Measurements from ENCODE around the gene TIMM23. TPM values are rescaled to one million over a fixed set of nuclear protein-coding genes. Genes with fewer than 3 reads are reported as not detected.
"Not testable (repeated sequence)": the region's sequence is repeated elsewhere in the genome, so short reads cannot be mapped to it uniquely, and the experiment has no call there.

The TIMM23 gene
- total and polyA plus RNA-seq, 7 experiments from 2014 or later = 21.0 to 61.7 (median 25.8) TPM

GRCh38 chr10:45971019-45971418, 1.3 kb upstream of the TIMM23 start:
- CTCF ChIA-PET; DNase-seq; H3K27me3 Mint-ChIP-seq; H3K9me3 Mint-ChIP-seq; H3K27me3 ChIP-seq (ENCODE audit: control insufficient read depth in 2 of 2, insufficient read depth in 2 of 2, low read length in 2 of 2); H3K9me3 ChIP-seq (ENCODE audit: control insufficient read depth in 2 of 3, low read length in 3 of 3); H3K36me3 Mint-ChIP-seq; POLR2A ChIA-PET; ATAC-seq; H3K36me3 ChIP-seq (ENCODE audit: control insufficient read depth in 2 of 3, insufficient read depth in 3 of 3, low read length in 3 of 3): not testable (repeated sequence)
- intact Hi-C loops (cut with micrococcal nuclease) = loop anchor here in 1 of 2 donors (5.0 to 10.0 kb wide), 2 partner anchors 299 to 376 kb away; partner anchors contain the start of gene ZFAND4
- Mint-ChIP-seq H3K4me1 (peaks cover 34 to 78% (median 61%) of the 10 kb centered on the region in 7 donors), H3K27ac (peak overlapping the region in 5 of 9 donors; percentile 58 to 91 (median 83)), H3K4me3 (peak overlapping the region; percentile 97 to 100 (median 99))
- Histone ChIP-seq H3K4me3 (ENCODE audit: low read length) (peak overlapping the region; percentile 86), H3K27ac (ENCODE audit: low read depth, low read length) (peak overlapping the region; percentile 75), H3K4me1 (ENCODE audit: control insufficient read depth in 2 of 2, insufficient read depth in 2 of 2, low read length in 2 of 2) (peaks cover 0 to 13% of the 10 kb centered on the region in 2 donors)

GRCh38 chr10:45971742-45972105, 565 bp upstream of the TIMM23 start:
- CTCF ChIA-PET; H3K36me3 Mint-ChIP-seq; H3K9me3 ChIP-seq (ENCODE audit: control insufficient read depth in 2 of 3, low read length in 3 of 3); H3K27me3 Mint-ChIP-seq; H3K36me3 ChIP-seq (ENCODE audit: control insufficient read depth in 2 of 3, insufficient read depth in 3 of 3, low read length in 3 of 3); POLR2A ChIA-PET; H3K27me3 ChIP-seq (ENCODE audit: control insufficient read depth in 2 of 2, insufficient read depth in 2 of 2, low read length in 2 of 2); H3K9me3 Mint-ChIP-seq: not testable (repeated sequence)
- Mint-ChIP-seq H3K4me1 (peaks cover 32 to 73% (median 56%) of the 10 kb centered on the region in 7 donors), H3K27ac (peak overlapping the region in 8 of 9 donors; percentile 67 to 95 (median 92)), H3K4me3 (peak overlapping the region; percentile 97 to 100 (median 99))
- peak in 1 of 9 donors; percentile 8 for DNase-seq
- H3K27ac ChIP-seq (ENCODE audit: low read depth, low read length) = peak overlapping the region; percentile 75
- H3K4me1 ChIP-seq (ENCODE audit: control insufficient read depth in 2 of 2, insufficient read depth in 2 of 2, low read length in 2 of 2) = peaks cover 0 to 13% of the 10 kb centered on the region in 2 donors
- peak overlapping the region; percentile 86 for H3K4me3 ChIP-seq (ENCODE audit: low read length)
- intact Hi-C loops (cut with micrococcal nuclease) = loop anchor here (1.0 to 10.0 kb wide), 4 partner anchors 59 to 377 kb away; partner anchors contain the start of genes NCOA4 (in 2 of the 2) and ZFAND4 (in 1 of the 2)
- peak; percentile 35 for ATAC-seq

DNA sequence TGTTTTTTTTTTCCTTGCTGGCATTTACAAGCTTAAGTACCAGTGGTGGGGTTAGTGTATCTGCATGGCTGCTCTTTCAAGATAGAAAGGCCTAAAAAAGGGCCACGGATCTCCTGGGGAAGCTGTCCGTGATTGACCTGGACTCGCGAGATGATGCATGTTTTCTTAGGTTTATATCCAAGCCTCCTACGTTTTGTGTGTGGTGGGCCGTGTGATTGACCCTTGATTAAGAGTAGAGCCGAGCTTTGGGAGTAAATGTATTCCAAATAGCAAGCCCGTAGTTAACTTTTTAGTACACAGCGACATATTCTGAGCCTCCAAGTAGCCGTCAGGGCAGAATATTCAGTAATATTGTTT, 502 bp downstream of the TIMM23 start:
- H3K27me3 Mint-ChIP-seq; POLR2A ChIA-PET; ATAC-seq; H3K9me3 Mint-ChIP-seq; H3K9me3 ChIP-seq (ENCODE audit: control insufficient read depth in 2 of 3, low read length in 3 of 3); CTCF ChIA-PET; H3K36me3 ChIP-seq (ENCODE audit: control insufficient read depth in 2 of 3, insufficient read depth in 3 of 3, low read length in 3 of 3); H3K27me3 ChIP-seq (ENCODE audit: control insufficient read depth in 2 of 2, insufficient read depth in 2 of 2, low read length in 2 of 2); H3K36me3 Mint-ChIP-seq: not testable (repeated sequence)
- DNase-seq = peak in 1 of 9 donors; percentile 1
- intact Hi-C loops (cut with micrococcal nuclease) = loop anchor here (1.0 to 10.0 kb wide), 4 partner anchors 58 to 378 kb away; partner anchors contain the start of genes NCOA4 (in 2 of the 2) and ZFAND4 (in 1 of the 2)
- peak overlapping the region; percentile 86 for H3K4me3 ChIP-seq (ENCODE audit: low read length)
- Mint-ChIP-seq H3K27ac (peak overlapping the region; percentile 90 to 98 (median 93)), H3K4me3 (peak overlapping the region; percentile 97 to 100 (median 99)), H3K4me1 (peaks cover 27 to 65% (median 47%) of the 10 kb centered on the region in 7 donors)
- H3K27ac ChIP-seq (ENCODE audit: low read depth, low read length) = peak overlapping the region; percentile 75
- peaks cover 0 to 13% of the 10 kb centered on the region in 2 donors for H3K4me1 ChIP-seq (ENCODE audit: control insufficient read depth in 2 of 2, insufficient read depth in 2 of 2, low read length in 2 of 2)

GRCh38 chr10:45974041-45974440, 1.8 kb downstream of the TIMM23 start:
- peaks cover 0 to 13% of the 10 kb centered on the region in 2 donors for H3K4me1 ChIP-seq (ENCODE audit: control insufficient read depth in 2 of 2, insufficient read depth in 2 of 2, low read length in 2 of 2)
- POLR2A ChIA-PET; H3K9me3 Mint-ChIP-seq; H3K36me3 Mint-ChIP-seq; H3K36me3 ChIP-seq (ENCODE audit: control insufficient read depth in 2 of 3, insufficient read depth in 3 of 3, low read length in 3 of 3); CTCF ChIA-PET; H3K27me3 Mint-ChIP-seq; H3K27me3 ChIP-seq (ENCODE audit: control insufficient read depth in 2 of 2, insufficient read depth in 2 of 2, low read length in 2 of 2); H3K27ac ChIP-seq (ENCODE audit: low read depth, low read length); H3K9me3 ChIP-seq (ENCODE audit: control insufficient read depth in 2 of 3, low read length in 3 of 3); ATAC-seq; DNase-seq; H3K4me3 ChIP-seq (ENCODE audit: low read length): not testable (repeated sequence)
- peak overlapping the region; percentile 4 to 100 (median 97) for H3K4me3 Mint-ChIP-seq
- H3K27ac Mint-ChIP-seq = peak overlapping the region in 6 of 9 donors; percentile 23 to 92 (median 69)
- intact Hi-C loops (cut with micrococcal nuclease) = loop anchor here in 1 of 2 donors (5.0 to 10.0 kb wide), 2 partner anchors 302 to 379 kb away; partner anchors contain the start of gene ZFAND4
- H3K4me1 Mint-ChIP-seq = peaks cover 27 to 56% (median 42%) of the 10 kb centered on the region in 7 donors

GRCh38 chr10:45978554-45978953, 6.3 kb downstream of the TIMM23 start:
- H3K27me3 Mint-ChIP-seq; H3K36me3 ChIP-seq (ENCODE audit: control insufficient read depth in 2 of 3, insufficient read depth in 3 of 3, low read length in 3 of 3); H3K27me3 ChIP-seq (ENCODE audit: control insufficient read depth in 2 of 2, insufficient read depth in 2 of 2, low read length in 2 of 2); CTCF ChIA-PET; H3K4me1 ChIP-seq (ENCODE audit: control insufficient read depth in 2 of 2, insufficient read depth in 2 of 2, low read length in 2 of 2); H3K4me3 Mint-ChIP-seq; POLR2A ChIA-PET; H3K36me3 Mint-ChIP-seq; H3K27ac Mint-ChIP-seq; H3K9me3 Mint-ChIP-seq; ATAC-seq; H3K4me3 ChIP-seq (ENCODE audit: low read length); H3K9me3 ChIP-seq (ENCODE audit: control insufficient read depth in 2 of 3, low read length in 3 of 3); H3K27ac ChIP-seq (ENCODE audit: low read depth, low read length); DNase-seq: not testable (repeated sequence)
- intact Hi-C loops (cut with micrococcal nuclease) = loop anchor here in 1 of 2 donors (10.0 kb wide), 1 partner anchor 384 kb away; no protein-coding TSS in a partner anchor
- H3K4me1 Mint-ChIP-seq = peaks cover 8 to 22% (median 21%) of the 10 kb centered on the region in 7 donors

DNA sequence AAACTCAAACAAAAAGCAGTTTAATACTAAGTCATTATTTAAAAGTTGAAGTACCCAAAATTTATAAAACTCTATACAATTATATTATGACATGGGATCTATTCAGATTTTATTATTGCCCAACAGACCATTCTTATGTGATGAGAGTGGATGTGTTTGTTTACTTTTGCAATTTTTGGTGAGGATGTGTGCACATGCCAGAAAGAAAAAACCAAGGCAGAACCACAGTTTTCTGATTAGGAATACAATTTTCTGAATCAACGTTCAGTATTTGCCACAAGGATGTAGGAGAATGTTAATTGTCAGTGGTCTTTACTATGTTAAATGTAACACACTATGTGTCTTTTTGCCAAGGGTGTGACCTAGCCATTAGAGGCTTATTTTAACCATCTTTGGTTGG, 9.1 kb downstream of the TIMM23 start:
- H3K4me3 Mint-ChIP-seq; H3K27me3 ChIP-seq (ENCODE audit: control insufficient read depth in 2 of 2, insufficient read depth in 2 of 2, low read length in 2 of 2); H3K36me3 ChIP-seq (ENCODE audit: control insufficient read depth in 2 of 3, insufficient read depth in 3 of 3, low read length in 3 of 3); H3K27ac Mint-ChIP-seq; H3K9me3 ChIP-seq (ENCODE audit: control insufficient read depth in 2 of 3, low read length in 3 of 3); H3K27me3 Mint-ChIP-seq; DNase-seq; ATAC-seq; H3K9me3 Mint-ChIP-seq; POLR2A ChIA-PET; H3K27ac ChIP-seq (ENCODE audit: low read depth, low read length); H3K4me3 ChIP-seq (ENCODE audit: low read length); CTCF ChIA-PET; H3K4me1 ChIP-seq (ENCODE audit: control insufficient read depth in 2 of 2, insufficient read depth in 2 of 2, low read length in 2 of 2); intact Hi-C loops (cut with micrococcal nuclease): not testable (repeated sequence)
- H3K4me1 Mint-ChIP-seq = peaks cover 0 to 12% (median 6%) of the 10 kb centered on the region in 7 donors
- peaks cover 0 to 11% (median 2%) of the 10 kb centered on the region in 5 donors for H3K36me3 Mint-ChIP-seq

Measured in naive thymus-derived CD4-positive, alpha-beta T cell (primary cell).